Kidney epithelial cell (primary cell): Measurements from ENCODE around the gene PCDH15. TPM values are rescaled to one million over a fixed set of nuclear protein-coding genes. Genes with fewer than 3 reads are reported as not detected.

Experiments
- DNase-seq: peaks from one replicate; pipeline ENCODE4 v3.0.0-alpha.2; 2010; ENCODE audit warnings: low read depth
- H3K27me3 ChIP-seq: 2 replicates; pipeline ENCODE4 v1.6.0; 2011; ENCODE audit warnings: low read length; ENCODE audit not compliant: control insufficient read depth, insufficient read depth
- H3K36me3 ChIP-seq: 2 replicates; pipeline ENCODE4 v1.5.1; 2011; ENCODE audit warnings: low read length; ENCODE audit not compliant: control insufficient read depth, insufficient read depth
- H3K4me3 ChIP-seq: 2 replicates; pipeline ENCODE4 v1.5.1; 2011; ENCODE audit warnings: low read depth, mild to moderate bottlenecking, control low read depth, low read length
- total RNA-seq: library from RNA; depleted of rRNA; stranded (reverse); fragments of >200 nt; gene quantifications from 2 replicates; pipeline ENCODE4 v1.2.3, GENCODE V29; 2015
- TF ChIP-seq, protein P1 (sequence below): IDR thresholded peaks from 2 replicates; pipeline ENCODE4 v1.5.1; 2011; ENCODE audit warnings: mild to moderate bottlenecking, moderate library complexity, low read length, control low read depth, inconsistent platforms; ENCODE audit not compliant: insufficient read depth, poor library complexity, severe bottlenecking

The PCDH15 gene
- total RNA-seq, 1 donor from 2014 or later: not detected

- DNase-seq: no peak
- no peak overlapping the region for H3K4me3 ChIP-seq
- no peaks in the 10 kb centered on the region for H3K27me3 ChIP-seq
- TF ChIP-seq, protein P1, sequence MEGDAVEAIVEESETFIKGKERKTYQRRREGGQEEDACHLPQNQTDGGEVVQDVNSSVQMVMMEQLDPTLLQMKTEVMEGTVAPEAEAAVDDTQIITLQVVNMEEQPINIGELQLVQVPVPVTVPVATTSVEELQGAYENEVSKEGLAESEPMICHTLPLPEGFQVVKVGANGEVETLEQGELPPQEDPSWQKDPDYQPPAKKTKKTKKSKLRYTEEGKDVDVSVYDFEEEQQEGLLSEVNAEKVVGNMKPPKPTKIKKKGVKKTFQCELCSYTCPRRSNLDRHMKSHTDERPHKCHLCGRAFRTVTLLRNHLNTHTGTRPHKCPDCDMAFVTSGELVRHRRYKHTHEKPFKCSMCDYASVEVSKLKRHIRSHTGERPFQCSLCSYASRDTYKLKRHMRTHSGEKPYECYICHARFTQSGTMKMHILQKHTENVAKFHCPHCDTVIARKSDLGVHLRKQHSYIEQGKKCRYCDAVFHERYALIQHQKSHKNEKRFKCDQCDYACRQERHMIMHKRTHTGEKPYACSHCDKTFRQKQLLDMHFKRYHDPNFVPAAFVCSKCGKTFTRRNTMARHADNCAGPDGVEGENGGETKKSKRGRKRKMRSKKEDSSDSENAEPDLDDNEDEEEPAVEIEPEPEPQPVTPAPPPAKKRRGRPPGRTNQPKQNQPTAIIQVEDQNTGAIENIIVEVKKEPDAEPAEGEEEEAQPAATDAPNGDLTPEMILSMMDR: no peak
- H3K36me3 ChIP-seq: no peaks in the 10 kb centered on the region
These were observed 150.5 kb downstream of the PCDH15 start for GRCh38 chr10:54650547-54650946.

DNA sequence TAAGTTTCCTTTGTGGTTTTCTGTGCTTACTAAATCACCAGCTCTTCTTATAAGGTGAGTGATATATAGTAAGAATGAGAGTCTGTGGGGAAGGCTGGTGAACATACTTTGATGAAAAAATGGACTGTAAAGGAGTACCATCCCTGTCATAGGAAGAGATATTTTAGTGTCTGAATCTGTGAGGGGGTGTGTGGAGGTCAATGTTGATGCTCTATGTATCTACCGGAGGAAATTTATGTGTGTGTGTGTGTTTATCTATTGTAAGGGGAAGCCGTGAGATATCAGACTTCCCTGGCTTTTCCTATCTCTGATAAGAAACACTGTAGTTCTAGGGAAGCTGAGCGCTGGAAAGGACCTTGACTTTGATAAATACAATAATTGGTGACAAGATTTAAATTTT, 179.0 kb downstream of the PCDH15 start:
- H3K4me3 ChIP-seq: no peak overlapping the region
- H3K36me3 ChIP-seq: no peaks in the 10 kb centered on the region
- no peaks in the 10 kb centered on the region for H3K27me3 ChIP-seq
- DNase-seq: no peak
- TF ChIP-seq, protein P1: no peak

DNA sequence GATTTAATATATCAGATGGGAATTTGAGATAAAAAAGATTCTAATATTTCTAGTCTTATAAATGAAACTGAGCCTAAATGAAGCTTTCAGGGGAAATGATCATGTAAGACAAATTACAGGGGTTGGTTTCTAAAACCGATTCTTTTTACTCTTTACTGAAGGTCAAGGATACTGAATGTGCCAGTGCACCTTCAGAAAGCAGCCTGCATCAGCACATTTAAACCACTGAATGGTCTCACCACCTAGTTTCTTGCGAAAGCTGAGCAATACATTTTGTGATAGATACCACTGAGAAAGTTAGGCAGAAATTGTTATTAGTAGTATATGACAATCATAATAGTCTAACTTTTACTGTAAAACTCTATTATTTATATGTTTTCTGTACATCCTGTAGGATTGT, 180.7 kb downstream of the PCDH15 start:
- no peak for DNase-seq
- no peak overlapping the region for H3K4me3 ChIP-seq
- TF ChIP-seq, protein P1: no peak

GRCh38 chr10:54614072-54614471, 187.0 kb downstream of the PCDH15 start:
- Histone ChIP-seq H3K27me3 (no peaks in the 10 kb centered on the region), H3K4me3 (no peak overlapping the region), H3K36me3 (no peaks in the 10 kb centered on the region)
- TF ChIP-seq, protein P1: no peak
- DNase-seq: no peak

More for the DNA sequence above, 180.7 kb downstream of the PCDH15 start:
- H3K27me3 ChIP-seq: no peaks in the 10 kb centered on the region
- H3K36me3 ChIP-seq: no peaks in the 10 kb centered on the region

GRCh38 chr10:54613162-54613561, 187.9 kb downstream of the PCDH15 start:
- Histone ChIP-seq H3K4me3 (no peak overlapping the region), H3K36me3 (no peaks in the 10 kb centered on the region), H3K27me3 (no peaks in the 10 kb centered on the region)
- DNase-seq: no peak
- TF ChIP-seq, protein P1: no peak

GRCh38 chr10:54609423-54609822, 191.6 kb downstream of the PCDH15 start:
- DNase-seq: no peak
- Histone ChIP-seq H3K27me3 (no peaks in the 10 kb centered on the region), H3K36me3 (no peaks in the 10 kb centered on the region), H3K4me3 (no peak overlapping the region)
- TF ChIP-seq, protein P1: no peak
